GM12865 (cell line): ENCODE measurements around the gene ZKSCAN5.
"Not testable (repeated sequence)": the region's sequence is repeated elsewhere in the genome, so short reads cannot be mapped to it uniquely, and the experiment has no call there.

Source experiments
- DNase-seq: peaks from one replicate; pipeline ENCODE4 v3.0.0; 2010; ENCODE audit warnings: low read depth
- H3K4me3 ChIP-seq: 2 replicates; pipeline ENCODE4 v1.5.1; 2011; ENCODE audit warnings: mild to moderate bottlenecking, low read depth, low read length, control low read depth
- TF ChIP-seq, protein P1 (sequence below): IDR thresholded peaks from 2 replicates; pipeline ENCODE4 v1.5.1; 2011; ENCODE audit warnings: low read length, control low read depth, low read depth, inconsistent platforms; ENCODE audit not compliant: insufficient read depth; ENCODE audit errors: missing control alignments

ZKSCAN5 gene

DNA sequence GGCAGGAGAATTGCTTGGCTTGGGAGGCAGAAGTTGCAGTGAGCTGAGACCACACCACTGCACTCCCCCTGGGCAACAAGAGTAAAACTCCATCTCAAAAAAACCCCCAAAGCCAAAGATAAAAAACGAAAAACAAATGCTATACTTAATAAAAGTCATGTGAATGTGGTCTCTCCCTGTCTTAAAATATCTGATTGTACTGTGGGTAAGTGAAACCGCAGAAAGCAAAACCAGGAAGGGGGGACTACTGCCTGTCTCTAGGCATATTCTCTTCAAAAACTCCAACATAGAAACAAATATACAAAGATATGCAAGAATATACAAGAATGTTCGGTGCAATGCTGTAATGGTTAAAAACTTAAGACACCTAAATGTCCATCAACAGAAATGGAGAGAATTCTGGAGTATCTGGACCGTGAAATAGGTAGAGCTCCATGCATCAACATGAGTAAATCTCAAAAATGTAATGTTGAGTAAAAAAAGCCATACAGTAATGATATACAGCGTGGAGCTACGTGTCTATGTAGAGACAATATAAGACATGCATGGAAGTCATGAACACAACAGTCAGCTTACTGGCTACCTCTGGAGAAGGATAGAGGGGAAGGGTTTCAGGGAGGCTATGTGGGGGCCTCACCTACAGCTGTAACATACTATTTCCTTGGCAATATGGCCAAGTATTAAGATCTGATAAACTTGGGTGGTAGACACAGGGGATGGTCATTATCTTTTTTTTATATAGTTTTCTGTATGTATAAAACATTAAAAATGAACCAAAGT is 6.5 kb upstream of the ZKSCAN5 start:
- TF ChIP-seq, protein P1, sequence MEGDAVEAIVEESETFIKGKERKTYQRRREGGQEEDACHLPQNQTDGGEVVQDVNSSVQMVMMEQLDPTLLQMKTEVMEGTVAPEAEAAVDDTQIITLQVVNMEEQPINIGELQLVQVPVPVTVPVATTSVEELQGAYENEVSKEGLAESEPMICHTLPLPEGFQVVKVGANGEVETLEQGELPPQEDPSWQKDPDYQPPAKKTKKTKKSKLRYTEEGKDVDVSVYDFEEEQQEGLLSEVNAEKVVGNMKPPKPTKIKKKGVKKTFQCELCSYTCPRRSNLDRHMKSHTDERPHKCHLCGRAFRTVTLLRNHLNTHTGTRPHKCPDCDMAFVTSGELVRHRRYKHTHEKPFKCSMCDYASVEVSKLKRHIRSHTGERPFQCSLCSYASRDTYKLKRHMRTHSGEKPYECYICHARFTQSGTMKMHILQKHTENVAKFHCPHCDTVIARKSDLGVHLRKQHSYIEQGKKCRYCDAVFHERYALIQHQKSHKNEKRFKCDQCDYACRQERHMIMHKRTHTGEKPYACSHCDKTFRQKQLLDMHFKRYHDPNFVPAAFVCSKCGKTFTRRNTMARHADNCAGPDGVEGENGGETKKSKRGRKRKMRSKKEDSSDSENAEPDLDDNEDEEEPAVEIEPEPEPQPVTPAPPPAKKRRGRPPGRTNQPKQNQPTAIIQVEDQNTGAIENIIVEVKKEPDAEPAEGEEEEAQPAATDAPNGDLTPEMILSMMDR: no peak
- peak overlapping the region; percentile 81 for H3K4me3 ChIP-seq
- DNase-seq: no peak

DNA sequence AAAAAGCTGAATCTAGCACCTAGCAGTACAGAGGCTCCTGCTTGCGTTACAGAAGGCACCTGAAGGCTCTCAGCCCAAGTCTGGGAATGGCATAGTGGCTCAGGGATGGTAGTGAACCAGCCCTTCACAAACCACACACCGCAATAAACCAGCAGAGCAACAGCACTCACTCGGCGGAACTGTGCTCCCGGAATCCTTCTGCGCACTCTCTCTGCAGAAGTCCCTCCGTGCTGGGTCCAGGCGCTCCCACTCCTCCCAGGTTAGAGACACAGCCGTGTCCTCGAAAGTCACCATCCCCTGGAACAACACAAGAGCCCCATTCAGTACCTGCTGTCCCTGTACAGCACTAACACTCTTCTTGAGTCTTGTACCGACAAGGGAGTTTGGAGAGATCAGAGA is 5.9 kb upstream of the ZKSCAN5 start:
- DNase-seq: no peak
- peak overlapping the region; percentile 81 for H3K4me3 ChIP-seq
- TF ChIP-seq, protein P1: no peak

DNA sequence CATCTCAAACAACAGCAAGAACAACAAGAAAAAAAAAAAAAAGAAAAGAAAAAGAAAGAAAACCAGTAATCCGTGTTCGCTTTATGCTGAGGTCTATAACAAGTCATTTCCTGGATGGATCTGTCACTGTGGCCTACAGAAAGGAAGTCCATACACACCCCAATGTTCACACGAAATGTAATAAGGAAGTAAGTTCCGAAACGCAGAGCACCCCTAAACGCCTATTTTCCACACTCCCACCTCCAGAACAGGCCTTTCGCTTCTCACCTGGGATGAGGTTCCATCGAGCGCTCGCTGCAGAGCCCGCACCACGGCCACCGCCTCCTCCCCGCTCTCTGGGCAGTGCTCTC is 5.1 kb upstream of the ZKSCAN5 start:
- TF ChIP-seq, protein P1: no peak
- H3K4me3 ChIP-seq: peak overlapping the region; percentile 81
- peak; percentile 41 for DNase-seq

DNA sequence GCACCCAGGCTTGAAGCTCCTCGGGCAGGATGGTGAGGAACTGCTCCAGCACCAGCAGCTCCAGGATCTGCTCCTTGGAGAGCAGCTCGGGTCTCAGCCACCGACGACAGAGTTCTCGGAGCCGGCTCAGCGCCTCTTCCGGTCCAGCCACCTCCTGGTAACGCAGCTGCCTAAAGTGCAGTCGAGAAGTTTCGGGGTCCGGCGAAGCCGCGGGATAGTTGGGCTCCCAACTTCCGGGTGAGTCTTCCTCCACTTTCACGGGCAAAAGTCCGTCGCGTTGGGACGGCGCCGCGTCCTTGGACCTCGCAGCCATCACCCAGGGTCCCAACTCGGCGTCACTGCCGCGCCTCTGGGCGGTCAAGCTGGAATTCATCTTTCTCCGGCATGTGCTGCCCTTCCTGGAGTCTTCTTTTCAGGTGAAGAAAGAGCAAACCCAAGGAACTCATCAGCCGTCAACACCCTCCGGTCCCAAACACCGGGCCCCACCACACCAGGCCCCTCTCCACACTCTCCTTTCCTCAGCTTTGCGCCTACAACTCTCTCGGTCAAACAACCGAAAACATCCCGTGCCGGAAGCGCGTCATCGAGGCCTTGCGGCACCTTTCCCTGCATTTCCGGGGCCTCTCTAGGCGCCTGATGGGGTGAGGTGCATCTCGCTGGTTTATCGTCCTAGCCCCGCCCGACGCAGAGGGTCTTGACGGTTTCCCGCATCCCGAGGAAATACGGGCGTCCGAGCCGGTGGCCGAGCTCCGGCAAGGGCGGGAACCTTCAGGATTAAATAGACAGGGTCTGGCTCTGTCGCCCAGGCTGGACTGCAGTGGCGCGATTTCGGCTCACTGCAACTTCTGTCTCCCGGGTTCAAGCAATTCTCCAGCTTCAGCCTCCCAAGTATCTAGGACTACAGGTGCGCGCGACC is 4.5 kb upstream of the ZKSCAN5 start, which contains the start of gene ZNF394:
TSS of gene ZNF394 (minus strand) at position 561 of the 916 bp plus-strand sequence. CDS start at position 373, 188 bp downstream.
- TF ChIP-seq, protein P1: no peak

DNA sequence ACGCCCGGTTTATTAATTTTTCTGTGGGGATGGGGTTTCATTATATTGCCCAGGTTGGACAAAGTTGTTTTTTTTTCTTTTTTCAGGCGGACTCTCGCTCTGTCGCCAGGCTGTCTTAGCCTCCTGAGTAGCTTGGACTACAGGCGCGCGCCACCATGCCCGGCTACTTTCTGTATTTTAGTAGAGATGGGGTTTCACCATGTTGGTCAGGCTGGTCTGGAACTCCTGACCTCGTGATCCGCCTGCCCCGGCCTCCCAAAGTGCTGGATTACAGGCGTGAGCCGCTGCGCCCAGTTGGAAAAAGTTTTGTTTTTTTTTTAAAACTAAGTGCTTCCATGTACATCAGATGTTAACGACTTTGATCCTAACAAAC is 3.8 kb upstream of the ZKSCAN5 start:
- no peak for DNase-seq
- peak overlapping the region; percentile 81 for H3K4me3 ChIP-seq
- TF ChIP-seq, protein P1: no peak

More for the DNA sequence above, 4.5 kb upstream of the ZKSCAN5 start, which contains the start of gene ZNF394:
- DNase-seq: peak; percentile 94
- H3K4me3 ChIP-seq: peak within 1 kb of the TSS; percentile 81

DNA sequence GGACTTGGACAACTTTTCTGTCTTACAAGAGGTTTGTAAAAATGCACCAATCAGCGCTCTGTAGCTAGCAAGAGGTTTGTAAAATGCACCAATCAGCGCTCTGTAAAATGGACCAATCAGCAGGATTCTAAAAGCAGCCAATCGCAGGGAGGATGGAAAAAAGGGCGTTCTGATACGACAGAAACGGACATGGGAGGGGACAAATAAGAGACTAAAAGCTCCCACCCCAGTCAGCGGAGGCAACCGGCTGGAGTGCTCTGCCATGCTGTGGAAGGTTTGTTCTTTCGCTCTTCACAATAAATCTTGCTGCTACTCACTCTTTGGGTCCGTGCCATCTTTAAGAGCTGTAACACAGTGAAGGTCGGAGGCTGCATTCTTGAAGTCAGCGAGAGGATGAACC is 3.2 kb upstream of the ZKSCAN5 start:
- H3K4me3 ChIP-seq, DNase-seq: not testable (repeated sequence)

DNA sequence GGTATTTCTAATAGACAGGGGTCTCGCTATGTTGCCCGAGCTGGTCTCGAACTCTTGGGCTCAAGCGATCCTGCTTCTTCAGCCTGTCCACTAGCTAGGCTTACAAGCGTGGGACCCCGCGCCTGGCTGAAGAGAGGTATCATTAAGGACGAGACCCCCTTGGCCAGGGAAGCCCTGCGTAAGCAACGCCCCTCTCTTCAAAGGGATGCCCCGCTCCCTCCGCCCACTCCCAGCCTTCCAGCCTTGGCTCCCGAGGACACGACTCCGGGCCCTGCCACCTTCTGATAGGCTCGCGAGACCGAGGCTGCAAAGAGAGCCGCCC is 220 bp upstream of the ZKSCAN5 start:
- TF ChIP-seq, protein P1: no peak
- H3K4me3 ChIP-seq: peak overlapping the region; percentile 90
- no peak for DNase-seq
